Mammary epithelial cell (primary cell): ENCODE measurements around the gene LSP1.

ENCODE experiments used
- EZH2 ChIP-seq: IDR thresholded peaks from 2 replicates; pipeline ENCODE4 v1.6.1; 2012; ENCODE audit warnings: low read length, inconsistent platforms, borderline replicate concordance
- TF ChIP-seq, protein P1 (sequence below), 2 donors: IDR thresholded peaks in 1 of 2; conservative IDR thresholded peaks in 1 of 2; 2 replicates each; pipeline ENCODE4 v1.5.1; 2011 to 2012; ENCODE audit warnings: inconsistent platforms in 2 of 2, low read length in 2 of 2, mild to moderate bottlenecking in 2 of 2, control low read depth in 1 of 2, low read depth in 1 of 2; ENCODE audit not compliant: insufficient read depth in 1 of 2; ENCODE audit errors: extremely low read depth in 1 of 2

DNA sequence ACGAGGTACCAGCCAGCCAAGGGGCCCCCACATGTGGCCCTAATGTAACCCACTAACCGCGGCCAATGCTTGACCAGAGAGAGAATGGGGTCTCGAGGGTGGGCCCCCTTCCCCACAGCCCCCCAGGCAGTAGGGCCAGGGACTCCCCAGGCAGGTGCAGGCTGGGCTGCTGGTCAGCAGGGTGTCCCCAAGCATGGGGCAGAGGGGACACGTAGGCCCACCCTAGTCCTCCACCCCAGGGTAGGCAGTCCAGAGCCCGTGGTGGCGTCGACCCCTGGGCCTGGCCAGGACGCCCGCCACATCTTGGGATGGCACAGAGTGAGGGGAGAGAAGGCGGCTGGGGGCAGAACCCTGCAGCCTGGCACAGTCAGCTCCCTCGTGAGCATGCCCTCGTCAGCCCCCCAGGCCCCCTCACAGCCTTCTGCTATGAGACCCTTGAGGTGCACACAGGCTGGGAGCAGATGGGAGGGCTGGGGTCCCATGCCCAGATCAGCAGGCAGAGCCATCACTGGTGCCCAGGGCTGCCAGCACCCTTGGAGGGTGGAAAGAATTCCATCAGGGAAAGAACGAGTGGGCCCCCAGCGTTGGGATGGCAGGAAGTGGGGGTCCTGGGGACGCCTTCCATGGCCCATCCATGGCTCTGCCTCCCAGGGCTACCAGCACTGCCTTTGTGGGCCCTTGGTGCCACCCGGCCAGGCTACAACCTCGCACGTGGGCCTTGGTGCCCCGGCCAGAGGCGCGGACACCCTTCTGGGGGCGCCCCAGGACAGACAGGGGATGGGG, 72.7 kb downstream of the LSP1 start:
- TF ChIP-seq, protein P1, sequence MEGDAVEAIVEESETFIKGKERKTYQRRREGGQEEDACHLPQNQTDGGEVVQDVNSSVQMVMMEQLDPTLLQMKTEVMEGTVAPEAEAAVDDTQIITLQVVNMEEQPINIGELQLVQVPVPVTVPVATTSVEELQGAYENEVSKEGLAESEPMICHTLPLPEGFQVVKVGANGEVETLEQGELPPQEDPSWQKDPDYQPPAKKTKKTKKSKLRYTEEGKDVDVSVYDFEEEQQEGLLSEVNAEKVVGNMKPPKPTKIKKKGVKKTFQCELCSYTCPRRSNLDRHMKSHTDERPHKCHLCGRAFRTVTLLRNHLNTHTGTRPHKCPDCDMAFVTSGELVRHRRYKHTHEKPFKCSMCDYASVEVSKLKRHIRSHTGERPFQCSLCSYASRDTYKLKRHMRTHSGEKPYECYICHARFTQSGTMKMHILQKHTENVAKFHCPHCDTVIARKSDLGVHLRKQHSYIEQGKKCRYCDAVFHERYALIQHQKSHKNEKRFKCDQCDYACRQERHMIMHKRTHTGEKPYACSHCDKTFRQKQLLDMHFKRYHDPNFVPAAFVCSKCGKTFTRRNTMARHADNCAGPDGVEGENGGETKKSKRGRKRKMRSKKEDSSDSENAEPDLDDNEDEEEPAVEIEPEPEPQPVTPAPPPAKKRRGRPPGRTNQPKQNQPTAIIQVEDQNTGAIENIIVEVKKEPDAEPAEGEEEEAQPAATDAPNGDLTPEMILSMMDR (conservative IDR thresholded peaks at IDR 0.05 in 1 of 2, IDR thresholded peaks at IDR 0.05 in 1 of 2; ENCODE audit: extremely low read depth in 1 of 2, insufficient read depth in 1 of 2, low read depth in 1 of 2, low read length in 2 of 2), result no peak
- TF ChIP-seq EZH2, result no peak
